Stimulated activated CD4-positive, alpha-beta T cell treated with anti-CD3 and anti-CD28 coated beads, Interleukin-1b, Interleukin-23, amount 100 ng/mL, for 1 hour (primary cell): ENCODE data around the gene NTSR1.
"Not testable (repeated sequence)": the region's sequence is repeated elsewhere in the genome, so short reads cannot be mapped to it uniquely, and the experiment has no call there.

ENCODE experiments used
- DNase-seq, 2 donors: peaks; one replicate each; pipeline ENCODE4 v3.0.0-alpha.2; 2020; ENCODE audit warnings: low read depth in 2 of 2

Gene NTSR1

DNA sequence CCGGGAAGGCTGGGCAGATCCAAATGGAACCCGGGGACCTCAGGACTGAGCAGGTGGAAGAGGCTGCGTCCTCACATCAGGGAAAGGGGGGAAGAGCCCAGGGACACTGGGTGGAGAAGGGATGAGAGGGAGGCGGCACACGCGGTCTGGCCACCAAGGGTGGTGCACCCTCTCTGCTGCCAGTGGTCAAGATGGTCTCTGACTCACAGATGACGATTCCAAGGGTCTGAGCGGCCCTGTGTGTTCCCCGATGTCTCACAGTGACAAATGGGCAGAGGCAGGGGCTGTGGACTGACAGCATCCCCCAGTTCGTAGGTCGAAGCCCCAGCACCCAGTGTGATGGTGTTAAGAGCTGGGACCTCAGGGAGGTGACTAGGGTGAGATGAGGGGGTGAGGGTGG lies 34.3 kb upstream of the NTSR1 start:
- DNase-seq, result no peak

DNA sequence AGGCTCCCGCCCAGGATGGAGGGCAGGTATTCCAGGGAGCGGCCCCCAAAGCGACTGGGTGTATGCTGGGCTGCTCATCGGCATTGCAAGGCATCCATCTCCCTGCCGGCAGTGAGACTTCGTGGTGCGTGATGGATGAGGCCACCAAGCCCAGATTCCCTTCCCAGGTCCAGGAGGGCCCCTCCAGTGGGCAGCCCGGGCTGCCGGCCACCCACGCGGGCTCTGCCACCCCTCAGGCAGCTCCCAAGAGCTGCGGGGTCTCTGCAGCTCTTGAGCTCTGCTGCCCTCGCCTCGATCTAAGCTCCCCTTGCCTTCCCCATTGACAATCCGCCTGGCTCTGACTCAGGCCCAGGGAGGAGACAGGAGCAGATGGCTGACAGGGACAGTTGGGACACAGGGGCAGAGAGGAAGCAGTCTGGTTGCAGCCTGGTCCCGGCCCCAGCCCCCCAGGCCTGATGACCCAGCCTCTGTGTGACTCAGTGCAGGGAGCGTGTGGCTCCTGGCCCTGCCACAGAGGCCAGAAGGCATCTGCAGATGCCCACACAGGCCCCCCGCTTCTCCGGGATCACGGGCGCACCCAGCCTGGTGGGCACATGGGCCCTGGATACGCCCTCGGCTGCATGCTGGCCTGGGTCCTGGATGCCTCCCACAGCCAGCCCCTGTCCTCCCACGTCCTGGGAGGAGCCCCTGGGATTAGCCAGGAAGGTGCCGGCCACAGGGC lies 33.3 kb upstream of the NTSR1 start:
- DNase-seq, result no peak

DNA sequence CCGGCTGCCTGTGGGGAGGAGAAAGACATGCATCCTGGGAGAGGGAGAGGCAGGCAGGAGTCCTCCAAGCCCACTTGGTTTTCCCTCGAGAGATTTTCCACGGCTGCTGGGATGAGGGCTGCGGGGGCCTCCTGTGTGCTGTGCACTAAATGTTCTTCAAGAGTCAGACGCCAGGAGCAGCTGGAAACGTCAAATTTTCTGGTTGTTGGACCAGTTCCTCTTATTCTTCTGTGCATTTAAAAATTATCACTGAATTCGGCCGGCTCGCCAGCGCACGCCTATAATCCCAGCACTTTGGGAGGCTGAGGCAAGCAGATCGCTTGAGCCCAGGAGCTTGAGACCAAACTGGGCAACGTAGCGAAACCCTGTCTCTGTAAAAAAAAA lies 32.8 kb upstream of the NTSR1 start:
- no peak for DNase-seq

DNA sequence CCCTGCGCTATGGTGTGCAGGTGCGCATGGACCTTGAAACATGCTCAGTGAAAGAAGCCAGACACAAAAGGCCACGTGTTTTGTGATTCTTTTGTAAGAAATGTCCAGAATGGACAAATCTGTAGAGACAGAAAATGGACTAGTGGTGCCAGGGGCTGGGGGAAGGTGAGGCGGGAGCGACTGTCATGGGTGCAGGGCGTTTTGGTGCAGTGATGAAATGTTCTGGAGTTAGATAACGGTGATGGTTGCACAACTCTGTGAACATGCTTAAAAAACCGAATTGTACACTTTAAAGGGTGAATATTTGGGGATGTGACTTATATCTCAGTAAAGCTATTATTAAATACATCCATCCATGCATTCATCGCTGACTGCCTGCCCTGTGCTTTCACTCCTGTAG lies 31.7 kb upstream of the NTSR1 start:
- DNase-seq, result no peak

DNA sequence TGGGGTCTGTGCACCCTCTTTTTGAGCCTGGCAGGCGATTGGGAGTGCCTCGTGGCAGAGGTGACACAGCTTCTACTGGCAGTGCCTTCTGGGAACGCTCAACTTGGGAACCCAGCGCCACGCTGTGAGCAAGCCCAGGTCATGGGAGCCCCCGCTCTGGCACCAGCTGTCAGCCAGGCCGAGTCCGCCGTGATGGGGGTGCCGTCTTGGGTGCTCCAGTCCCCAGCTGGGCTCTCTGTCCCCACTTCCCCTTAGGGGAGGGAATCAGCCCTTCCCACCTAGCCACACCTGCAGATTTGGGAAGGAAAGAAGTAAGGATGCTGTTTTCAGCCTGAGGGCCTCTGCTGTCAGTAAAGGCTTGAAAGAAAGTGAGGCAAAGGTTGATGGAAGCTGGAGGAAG lies 31.0 kb upstream of the NTSR1 start:
- no peak for DNase-seq

GRCh38 chr20:62678553-62678952 lies 30.1 kb upstream of the NTSR1 start:
- no peak for DNase-seq

- no peak for DNase-seq
These were observed 28.6 kb upstream of the NTSR1 start for GRCh38 chr20:62679978-62680589.

DNA sequence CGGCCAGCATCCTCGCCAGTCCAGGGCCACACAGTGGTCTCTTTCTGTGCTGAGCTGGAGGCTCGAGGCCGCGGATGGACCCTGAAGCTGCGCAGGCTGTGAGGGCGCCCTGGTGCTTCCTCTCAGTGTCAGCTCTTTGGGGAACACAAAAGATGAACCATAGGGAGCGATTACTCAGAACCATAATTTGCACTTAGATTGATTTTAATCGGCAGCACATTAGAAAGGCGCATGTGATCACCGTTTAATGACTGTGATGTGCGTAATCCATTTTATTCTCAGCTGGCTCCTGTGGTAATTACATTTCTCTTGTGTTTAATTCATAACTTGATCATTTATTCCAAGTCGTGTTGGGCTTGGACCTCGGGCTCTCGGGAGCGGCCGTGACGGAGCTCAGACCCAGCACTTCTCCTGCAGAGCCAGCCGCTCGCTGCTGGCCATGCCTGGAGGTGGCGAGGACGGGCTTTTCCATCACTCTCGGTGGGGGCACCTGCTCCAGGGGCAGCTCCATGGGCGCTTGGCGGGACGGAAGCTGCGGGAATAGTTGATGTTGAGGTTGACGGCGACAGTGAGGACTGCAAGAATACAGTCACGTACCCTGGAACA lies 25.6 kb upstream of the NTSR1 start:
- DNase-seq, result no peak

DNA sequence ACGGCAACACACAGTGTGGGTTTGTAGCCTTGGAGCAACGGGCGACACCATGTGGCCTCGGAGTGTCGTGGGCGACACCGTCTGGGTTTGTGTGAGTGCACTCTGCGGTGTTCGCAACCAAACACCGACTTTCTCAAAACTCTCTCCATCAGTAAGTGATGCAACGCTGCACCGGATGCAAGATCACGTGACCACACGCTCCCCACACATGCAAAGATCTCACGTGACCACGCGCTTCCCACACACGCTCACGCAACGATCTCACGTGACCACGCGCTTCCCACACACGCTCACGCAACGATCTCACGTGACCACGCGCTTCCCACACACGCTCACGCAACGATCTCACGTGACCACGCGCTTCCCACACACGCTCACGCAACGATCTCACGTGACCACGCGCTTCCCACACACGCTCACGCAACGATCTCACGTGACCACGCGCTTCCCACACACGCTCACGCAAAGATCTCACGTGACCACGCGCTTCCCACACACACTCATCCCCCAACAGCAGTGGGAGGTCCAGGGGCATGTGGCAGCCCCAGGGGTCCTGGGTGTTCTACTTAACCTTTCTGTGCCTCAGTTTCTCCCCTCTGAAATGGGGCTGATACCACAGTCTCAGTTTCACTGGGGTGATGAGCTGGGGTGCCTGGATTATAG lies 24.8 kb upstream of the NTSR1 start:
- not testable (repeated sequence) for DNase-seq

DNA sequence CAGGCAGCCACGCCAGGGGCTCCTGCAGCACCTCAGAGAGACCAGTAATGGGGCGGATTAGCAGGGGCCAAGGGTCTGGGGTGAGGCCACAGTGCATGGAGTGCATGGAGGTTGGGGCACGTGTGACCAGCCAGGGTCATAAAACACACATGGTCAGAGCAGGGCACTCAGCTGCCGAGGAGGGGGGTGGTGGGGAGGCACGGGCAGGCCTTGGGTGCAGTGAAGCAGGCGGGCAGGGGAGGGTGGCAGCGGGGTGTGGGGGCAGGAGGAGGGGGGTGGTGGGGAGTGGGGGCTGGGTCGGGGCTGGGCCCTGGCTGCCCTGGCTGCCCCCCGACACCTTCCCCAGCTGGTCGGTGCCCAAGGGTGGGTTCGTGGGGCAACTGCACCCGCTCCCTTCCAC lies 23.7 kb upstream of the NTSR1 start:
- no peak for DNase-seq

GRCh38 chr20:62685781-62686555 lies 22.7 kb upstream of the NTSR1 start:
- DNase-seq, result no peak

DNA sequence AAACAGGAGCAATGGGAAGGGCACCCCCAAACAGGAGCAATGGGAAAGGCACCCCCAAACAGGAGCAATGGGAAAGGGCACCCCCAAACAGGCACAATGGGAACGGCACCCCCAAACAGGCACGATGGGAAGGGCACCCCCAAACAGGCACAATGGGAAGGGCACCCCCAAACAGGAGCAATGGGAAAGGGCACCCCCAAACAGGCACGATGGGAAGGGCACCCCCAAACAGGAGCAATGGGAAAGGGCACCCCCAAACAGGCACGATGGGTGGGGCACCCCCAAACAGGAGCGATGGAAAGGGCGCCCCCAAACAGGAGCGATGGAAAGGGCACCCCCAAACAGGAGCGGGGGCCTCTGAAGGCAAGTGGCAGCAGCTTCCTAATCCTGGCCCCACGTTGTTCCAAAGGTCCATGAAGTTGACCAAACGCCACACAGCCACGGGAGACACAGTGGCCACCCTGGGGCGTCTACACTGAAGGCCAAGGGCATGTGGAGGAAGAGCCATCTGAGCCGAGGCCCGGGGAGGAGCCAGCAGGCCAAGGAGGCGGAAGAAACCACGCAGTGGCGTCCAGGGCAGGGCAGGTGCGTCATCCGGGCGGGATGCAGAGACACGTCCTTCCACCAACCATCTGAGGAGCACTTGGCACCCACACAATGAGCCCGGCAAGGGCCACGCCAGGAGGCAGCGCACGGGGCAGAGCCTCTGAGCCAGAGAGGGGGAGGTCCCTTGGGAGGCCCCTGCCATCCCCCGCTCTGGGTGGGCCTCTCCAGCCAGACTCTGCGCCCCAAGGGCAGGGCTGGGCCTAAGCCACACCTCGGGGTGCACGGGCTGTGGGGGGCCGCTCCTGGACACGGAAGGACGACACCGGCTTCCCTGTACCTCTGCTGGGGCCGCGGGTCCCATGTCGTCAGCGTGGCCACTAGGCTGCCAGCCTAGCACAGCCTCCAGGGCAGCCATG lies 21.5 kb upstream of the NTSR1 start:
- no peak for DNase-seq

- no peak for DNase-seq
These were observed 20.6 kb upstream of the NTSR1 start for GRCh38 chr20:62688083-62688482.

GRCh38 chr20:62688855-62689460 lies 19.7 kb upstream of the NTSR1 start:
- DNase-seq, result no peak

DNA sequence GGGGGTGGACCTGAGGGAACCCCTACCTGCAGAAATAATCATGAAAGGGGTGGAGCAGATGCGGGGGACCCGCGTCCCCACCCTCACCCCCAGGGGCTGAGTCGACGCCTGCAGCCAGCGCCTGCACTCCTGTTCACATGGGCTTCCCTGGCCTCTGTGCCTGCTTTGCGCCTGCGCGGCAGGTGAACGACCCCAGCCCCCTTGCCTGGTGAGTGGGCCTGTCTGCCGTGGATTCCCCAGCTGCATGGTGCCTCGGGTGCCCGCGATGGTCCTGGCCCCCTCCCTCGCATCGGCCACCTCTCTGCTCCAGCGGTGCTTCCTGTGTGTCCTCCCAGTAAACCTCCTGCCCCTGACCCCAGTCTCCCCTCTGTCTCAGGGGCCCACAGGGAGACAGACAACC lies 18.8 kb upstream of the NTSR1 start:
- DNase-seq, result no peak

DNA sequence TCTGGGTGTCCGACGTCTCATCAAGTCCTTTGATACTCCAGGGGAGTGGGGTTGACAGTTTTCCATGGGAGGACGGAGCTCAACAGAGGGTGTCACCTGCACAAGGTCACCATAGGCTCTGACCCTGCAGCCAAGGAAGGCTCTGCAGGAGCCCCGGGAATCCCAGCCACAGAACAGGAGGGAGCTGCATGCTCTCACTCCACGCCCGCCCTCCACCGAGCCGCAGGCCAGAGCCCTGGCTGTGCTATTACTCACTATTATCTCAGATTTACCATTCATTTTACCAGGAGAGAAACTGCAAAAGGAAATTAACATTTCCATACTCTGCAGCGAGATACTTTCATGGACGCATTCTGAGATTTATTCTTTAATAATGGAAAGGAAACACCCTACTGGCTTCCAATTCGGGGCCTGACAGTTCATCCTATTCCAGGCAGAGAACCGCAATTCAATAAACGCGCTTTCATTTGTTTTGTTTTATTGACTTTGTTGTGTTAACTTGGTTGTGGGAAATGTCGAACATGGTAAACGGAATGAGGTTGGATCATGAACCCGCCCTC lies 18.3 kb upstream of the NTSR1 start:
- DNase-seq, result no peak

- DNase-seq, result no peak
These were observed 17.1 kb upstream of the NTSR1 start for GRCh38 chr20:62691487-62691886.

DNA sequence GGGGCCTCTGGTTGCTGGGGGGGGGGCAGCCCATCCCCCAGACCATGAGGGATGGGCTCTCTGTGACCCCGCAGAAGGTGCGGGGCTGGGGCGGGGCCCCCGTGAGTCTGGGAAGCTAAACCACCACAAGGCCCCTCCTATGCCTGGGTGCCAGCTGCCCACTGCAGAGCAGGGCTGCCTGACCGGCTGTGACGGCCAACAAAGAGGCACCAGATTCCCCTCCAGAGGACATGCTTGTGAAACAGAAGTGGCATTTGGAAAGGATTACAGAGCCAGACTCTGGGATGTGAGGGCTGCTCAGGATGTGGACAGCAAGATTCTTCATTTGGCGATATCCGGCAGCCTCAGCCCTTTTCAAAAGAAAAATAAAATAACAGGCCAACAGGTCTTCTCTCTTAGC lies 16.5 kb upstream of the NTSR1 start:
- DNase-seq, result no peak

GRCh38 chr20:62692801-62693523 lies 15.7 kb upstream of the NTSR1 start:
- DNase-seq, result no peak

DNA sequence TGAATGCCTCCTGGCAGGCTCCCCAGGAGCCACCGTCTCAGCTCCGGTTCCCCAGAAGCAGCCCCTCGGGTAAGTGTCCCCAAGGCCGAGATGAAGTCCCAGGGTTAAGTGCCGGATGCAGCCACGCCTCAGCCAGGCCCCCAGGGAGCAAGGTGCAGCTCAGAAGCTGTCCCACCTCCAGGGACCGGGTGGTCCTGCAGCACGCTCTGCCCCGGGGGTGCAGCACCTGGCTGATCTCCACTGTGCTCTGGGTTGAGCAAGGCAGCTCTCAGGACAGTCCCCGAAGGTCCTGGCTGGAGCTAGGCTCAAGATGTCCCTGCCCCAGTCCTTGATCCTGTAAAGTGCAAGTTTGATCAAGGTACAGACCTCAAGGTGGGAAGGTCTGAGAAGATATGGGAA lies 15.1 kb upstream of the NTSR1 start:
- no peak for DNase-seq
